ENCODE data around the gene BCL11B. TPM values are rescaled to one million over a fixed set of nuclear protein-coding genes. Genes with fewer than 3 reads are reported as not detected.

BCL11B gene
- total and polyA plus RNA-seq, 10 of the 15 experiments (the other 5 are each of a cell fraction or from before 2014, with no cell fraction given) = 0.38 to 5.5 (median 1.3) TPM

GRCh38 chr14:99317231-99318090, 45.5 kb upstream of the BCL11B start:
- H3K9ac ChIP-seq (ENCODE audit: control insufficient read depth, insufficient read depth, low read length) = no peak overlapping the region
- H3K36me3 ChIP-seq (ENCODE audit: control insufficient read depth in 2 of 2, insufficient read depth in 2 of 2, low read length in 1 of 2) = no peaks in the 10 kb centered on the region
- ChIA-PET CTCF (interaction anchor here (0.6 kb wide), 1 partner anchor 671 kb away, joined by 3 read pairs; no protein-coding TSS in a partner anchor), RAD21 (ENCODE audit: unreplicated experiment) (interaction anchor here (1.2 kb wide), 1 partner anchor 30 kb away, joined by 3 read pairs; no protein-coding TSS in a partner anchor), SMC1A (ENCODE audit: uncharacterized antibody, unreplicated experiment) (no interaction called here), POLR2A (no interaction called here)
- H3K27me3 ChIP-seq (replicated peaks in 1 of 2; ENCODE audit: control insufficient read depth in 2 of 2, insufficient read depth in 2 of 2, low read length in 1 of 2) = no peaks in the 10 kb centered on the region; a peak in 1 of 4 replicates
- no peaks in the 10 kb centered on the region for H4K20me1 ChIP-seq (ENCODE audit: control insufficient read depth, insufficient read depth)
- in situ Hi-C loops (cut with MboI) (no loop called here), intact Hi-C loops (cut with micrococcal nuclease; ENCODE audit: unreplicated experiment) (no loop called here)
- no peak overlapping the region for H3K27ac ChIP-seq (ENCODE audit: control insufficient read depth, insufficient read depth)
- H2AFZ ChIP-seq (ENCODE audit: control insufficient read depth, low read depth, low read length) = no peak overlapping the region
- H3K79me2 ChIP-seq (ENCODE audit: control insufficient read depth, insufficient read depth, low read length) = no peaks in the 10 kb centered on the region
- TF ChIP-seq TCF12 (IDR thresholded peaks at IDR 0.05; ENCODE audit: low read depth, low read length) (no peak), KLF5 (IDR thresholded peaks at IDR 0.05; ENCODE audit: partially characterized antibody) (no peak)
- FAIRE-seq = no peak
- 26% methylated on average over 9 of the region's 9 CpGs for WGBS (ENCODE audit: insufficient coverage, insufficient replicate concordance, low lambda C conversion rate, missing lambda C conversion rate)
- H3K4me3 ChIP-seq = no peak overlapping the region
- ATAC-seq = no peak
- no TSS peak for BruUV-seq (replicated peaks)
- no peaks in the 10 kb centered on the region for H3K9me3 ChIP-seq (replicated peaks; ENCODE audit: control insufficient read depth, insufficient read depth, low read length)
- no peak for DNase-seq (ENCODE audit: low read depth, low spot score)
- peaks cover 6% of the 10 kb centered on the region for H3K4me1 ChIP-seq (ENCODE audit: control insufficient read depth, insufficient read depth, low read length)
- H3K4me2 ChIP-seq (ENCODE audit: control insufficient read depth, insufficient read depth) = no peak overlapping the region

GRCh38 chr14:99316281-99317163, 44.5 kb upstream of the BCL11B start:
- ChIA-PET SMC1A (ENCODE audit: uncharacterized antibody, unreplicated experiment) (no interaction called here), RAD21 (ENCODE audit: unreplicated experiment) (no interaction called here)
- no peak overlapping the region for H3K4me2 ChIP-seq (ENCODE audit: control insufficient read depth, insufficient read depth)
- TF ChIP-seq, protein P1, sequence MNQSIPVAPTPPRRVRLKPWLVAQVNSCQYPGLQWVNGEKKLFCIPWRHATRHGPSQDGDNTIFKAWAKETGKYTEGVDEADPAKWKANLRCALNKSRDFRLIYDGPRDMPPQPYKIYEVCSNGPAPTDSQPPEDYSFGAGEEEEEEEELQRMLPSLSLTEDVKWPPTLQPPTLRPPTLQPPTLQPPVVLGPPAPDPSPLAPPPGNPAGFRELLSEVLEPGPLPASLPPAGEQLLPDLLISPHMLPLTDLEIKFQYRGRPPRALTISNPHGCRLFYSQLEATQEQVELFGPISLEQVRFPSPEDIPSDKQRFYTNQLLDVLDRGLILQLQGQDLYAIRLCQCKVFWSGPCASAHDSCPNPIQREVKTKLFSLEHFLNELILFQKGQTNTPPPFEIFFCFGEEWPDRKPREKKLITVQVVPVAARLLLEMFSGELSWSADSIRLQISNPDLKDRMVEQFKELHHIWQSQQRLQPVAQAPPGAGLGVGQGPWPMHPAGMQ (IDR thresholded peaks at IDR 0.05; ENCODE audit: borderline replicate concordance) = no peak
- TF ChIP-seq POU2F2 (IDR thresholded peaks at IDR 0.05; ENCODE audit: borderline replicate concordance, low read depth, low read length) = no peak
- TF ChIP-seq ETV6 (conservative IDR thresholded peaks at IDR 0.05 in 1 of 2, IDR thresholded peaks at IDR 0.05 in 1 of 2; ENCODE audit: borderline replicate concordance in 1 of 2, low read depth in 1 of 2) = no peak
- no peak for TF ChIP-seq ASH2L (IDR thresholded peaks at IDR 0.05; ENCODE audit: borderline replicate concordance, low read depth)
- TF ChIP-seq MEF2A (IDR thresholded peaks at IDR 0.05; ENCODE audit: insufficient read depth, low read depth, low read length) = no peak
- no peak for TF ChIP-seq LARP7 (IDR thresholded peaks at IDR 0.05)
- no peak for TF ChIP-seq NFYA (IDR thresholded peaks at IDR 0.05; ENCODE audit: borderline replicate concordance, low read depth, low read length)
- no peak for TF ChIP-seq STAT3 (IDR thresholded peaks at IDR 0.05; ENCODE audit: low read depth, low read length)
- TF ChIP-seq SP1 (IDR thresholded peaks at IDR 0.05; ENCODE audit: low read depth, low read length) = no peak
- no peak for TF ChIP-seq ZZZ3 (IDR thresholded peaks at IDR 0.05; ENCODE audit: control insufficient read depth, insufficient read length, low read depth)
- TF ChIP-seq BMI1 (IDR thresholded peaks at IDR 0.05; ENCODE audit: borderline replicate concordance) = no peak

More at GRCh38 chr14:99316281-99317163, 44.5 kb upstream of the BCL11B start:
- H3K9ac ChIP-seq (ENCODE audit: control insufficient read depth, insufficient read depth, low read length) = no peak overlapping the region
- intact Hi-C loops (cut with micrococcal nuclease; ENCODE audit: unreplicated experiment) (no loop called here), in situ Hi-C loops (cut with MboI) (no loop called here)
- 44% methylated on average over 18 of the region's 18 CpGs for WGBS (ENCODE audit: insufficient coverage, insufficient replicate concordance, low lambda C conversion rate, missing lambda C conversion rate)
- H3K4me3 ChIP-seq = no peak overlapping the region
- no TSS peak for BruUV-seq (replicated peaks)
- no peaks in the 10 kb centered on the region; a peak in 1 of 4 replicates for H3K27me3 ChIP-seq (replicated peaks in 1 of 2; ENCODE audit: control insufficient read depth in 2 of 2, insufficient read depth in 2 of 2, low read length in 1 of 2)
- no peaks in the 10 kb centered on the region for H3K9me3 ChIP-seq (replicated peaks; ENCODE audit: control insufficient read depth, insufficient read depth, low read length)
- no peak overlapping the region for H3K27ac ChIP-seq (ENCODE audit: control insufficient read depth, insufficient read depth)
- H3K36me3 ChIP-seq (ENCODE audit: control insufficient read depth in 2 of 2, insufficient read depth in 2 of 2, low read length in 1 of 2) = no peaks in the 10 kb centered on the region
- H2AFZ ChIP-seq (ENCODE audit: control insufficient read depth, low read depth, low read length) = no peak overlapping the region
- DNase-seq (ENCODE audit: low read depth, low spot score) (no peak), FAIRE-seq (no peak), ATAC-seq (no peak)
- no peaks in the 10 kb centered on the region for H4K20me1 ChIP-seq (ENCODE audit: control insufficient read depth, insufficient read depth)
- peaks cover 6% of the 10 kb centered on the region for H3K4me1 ChIP-seq (ENCODE audit: control insufficient read depth, insufficient read depth, low read length)
- no peaks in the 10 kb centered on the region for H3K79me2 ChIP-seq (ENCODE audit: control insufficient read depth, insufficient read depth, low read length)
- POLR2A ChIA-PET = no interaction called here
- CTCF ChIA-PET = interaction anchor here (0.6 to 1.2 kb wide), 2 partner anchors 72 to 670 kb away, joined by 3 to 4 read pairs; no protein-coding TSS in a partner anchor
